Hematopoietic multipotent progenitor cell (in vitro differentiated cells): ENCODE data around the gene TMEM38A. TPM values are rescaled to one million over a fixed set of nuclear protein-coding genes. Genes with fewer than 3 reads are reported as not detected.
"Not testable (repeated sequence)": the region's sequence is repeated elsewhere in the genome, so short reads cannot be mapped to it uniquely, and the experiment has no call there.

Source experiments
- DNase-seq, 3 donors: peaks; one replicate each; pipeline ENCODE4 v3.0.0-alpha.2; 2011 to 2015; ENCODE audit warnings: low read depth in 2 of 3, low spot score in 2 of 3
- total RNA-seq: library from RNA; depleted of rRNA; stranded (reverse); fragments of >200 nt; gene quantifications from one replicate; pipeline ENCODE4 v1.2.3, GENCODE V29; 2012

TMEM38A gene
- total RNA-seq, 1 donor: 0.54 TPM

DNA sequence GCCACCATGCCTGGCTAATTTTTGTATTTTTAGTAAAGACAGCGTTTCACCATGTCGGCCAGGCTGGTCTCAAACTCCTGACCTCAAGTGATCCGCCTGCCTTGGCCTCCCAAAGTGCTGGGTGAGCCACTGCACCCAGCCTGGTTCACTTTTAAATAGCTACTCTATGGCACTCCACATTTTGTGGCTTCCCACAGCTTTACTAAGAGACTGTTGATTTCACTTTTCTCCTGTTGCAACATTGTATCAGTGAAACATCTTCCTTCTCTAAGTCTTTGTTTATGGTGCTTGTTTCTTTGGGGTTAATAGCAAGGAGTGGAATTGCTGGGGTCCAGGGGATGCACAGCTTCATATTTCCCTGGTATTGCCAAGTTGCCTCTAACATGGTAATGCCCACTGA lies 12.3 kb downstream of the TMEM38A start:
- DNase-seq: no peak

DNA sequence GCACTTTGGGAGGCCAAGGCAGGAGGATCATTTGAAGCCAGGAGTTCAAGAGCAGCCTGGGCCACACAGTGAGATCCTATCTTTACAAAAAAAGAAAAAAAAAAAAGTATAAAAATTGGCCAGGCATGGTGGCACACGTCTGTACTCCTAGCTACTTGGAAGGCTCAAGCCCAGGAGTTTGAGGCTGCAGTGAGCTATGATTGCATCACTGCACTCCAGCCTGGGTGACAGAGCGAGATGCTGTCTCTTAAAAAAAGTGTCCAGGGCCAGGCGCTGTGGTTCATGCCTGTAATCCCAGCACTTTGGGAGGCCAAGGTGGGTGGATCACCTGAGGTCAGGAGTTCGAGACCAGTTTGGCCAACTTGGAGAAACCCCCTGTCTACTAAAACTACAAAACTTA lies 12.9 kb downstream of the TMEM38A start:
- not testable (repeated sequence) for DNase-seq

DNA sequence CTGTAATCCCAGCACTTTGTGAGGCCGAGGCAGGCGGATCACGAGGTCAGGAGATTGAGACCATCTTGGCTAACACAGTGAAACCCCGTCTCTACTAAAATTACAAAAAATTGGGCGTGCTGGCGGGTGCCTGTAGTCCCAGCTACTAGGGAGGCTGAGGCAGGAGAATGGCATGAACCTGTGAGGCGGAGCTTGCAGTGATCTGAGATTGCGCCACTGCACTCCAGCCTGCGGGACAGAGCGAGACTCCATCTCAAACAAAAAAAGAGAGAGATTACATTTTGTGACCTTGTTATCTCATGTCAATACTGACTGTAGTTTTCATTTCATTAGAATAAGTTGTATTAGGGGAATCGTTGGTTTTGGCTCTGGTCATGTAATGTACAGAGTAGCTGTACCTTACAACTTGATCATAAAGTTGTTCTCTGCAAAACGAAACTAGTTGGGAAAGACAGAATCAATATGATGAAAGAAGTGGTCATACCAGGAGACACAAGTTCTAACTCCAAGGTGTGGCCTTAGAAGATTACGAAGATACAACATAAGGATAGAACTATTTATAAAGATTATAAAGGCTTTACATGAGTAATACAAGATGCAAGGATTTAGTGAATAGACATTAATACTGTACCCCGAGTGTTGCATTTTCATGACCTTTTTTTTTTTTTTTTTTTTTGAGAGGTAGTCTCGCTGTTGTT lies 15.3 kb downstream of the TMEM38A start:
- no peak for DNase-seq

DNA sequence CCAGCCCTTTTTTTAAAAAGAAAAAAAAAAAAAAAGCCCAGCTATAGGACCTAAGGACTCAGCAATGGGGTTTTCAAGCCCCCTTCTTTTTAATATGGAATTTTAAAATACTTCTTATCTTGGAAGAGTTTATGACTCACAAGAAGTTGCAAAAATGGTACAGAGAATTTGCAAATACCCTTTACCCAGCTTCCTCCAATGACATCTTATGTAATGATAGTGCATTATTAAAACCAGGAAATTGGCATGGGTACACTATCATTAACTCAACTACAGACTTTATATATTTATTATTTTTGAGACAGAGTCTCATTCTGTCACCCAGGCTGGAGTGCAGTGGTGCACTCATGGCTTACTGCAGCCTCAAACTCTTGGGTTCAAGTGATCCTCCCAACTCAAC lies 16.1 kb downstream of the TMEM38A start:
- DNase-seq: no peak

DNA sequence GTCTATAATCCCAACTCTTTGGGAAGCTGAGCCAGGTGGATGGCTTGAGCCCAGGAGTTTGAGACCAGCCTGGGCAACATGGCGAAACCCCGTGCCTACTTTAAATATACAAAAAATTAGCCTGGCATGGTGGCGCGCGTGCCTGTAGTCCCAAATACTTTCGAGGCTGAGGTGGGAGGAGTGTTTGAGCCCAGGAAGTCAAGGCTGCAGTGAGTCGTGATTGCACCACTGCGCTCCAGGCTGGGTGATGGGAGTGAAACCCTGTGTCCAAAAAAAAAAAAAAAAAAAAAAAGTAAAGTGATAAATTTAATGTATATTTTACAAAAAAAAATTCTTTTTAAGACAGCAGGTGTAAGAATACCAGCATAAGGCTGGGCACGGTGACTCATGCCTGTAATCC lies 17.6 kb downstream of the TMEM38A start:
- no peak for DNase-seq

DNA sequence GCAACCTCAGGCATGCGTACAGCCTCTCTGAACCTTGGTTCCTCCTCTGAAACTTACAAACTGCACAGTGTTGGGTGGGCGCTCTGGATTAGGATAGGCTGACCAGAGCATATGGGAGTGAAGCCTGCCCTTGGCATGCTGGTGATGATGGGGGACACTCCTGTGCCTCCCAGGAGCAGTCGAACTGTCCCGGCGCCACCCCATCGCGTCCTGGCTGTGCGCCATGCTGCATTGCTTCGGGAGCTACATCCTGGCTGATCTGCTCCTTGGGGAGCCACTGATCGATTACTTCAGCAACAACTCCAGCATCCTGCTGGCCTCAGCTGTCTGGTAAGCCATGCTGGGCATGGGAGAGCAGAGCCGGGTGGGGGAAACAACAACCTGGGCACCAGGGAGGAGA lies 18.9 kb downstream of the TMEM38A start:
- no peak for DNase-seq

DNA sequence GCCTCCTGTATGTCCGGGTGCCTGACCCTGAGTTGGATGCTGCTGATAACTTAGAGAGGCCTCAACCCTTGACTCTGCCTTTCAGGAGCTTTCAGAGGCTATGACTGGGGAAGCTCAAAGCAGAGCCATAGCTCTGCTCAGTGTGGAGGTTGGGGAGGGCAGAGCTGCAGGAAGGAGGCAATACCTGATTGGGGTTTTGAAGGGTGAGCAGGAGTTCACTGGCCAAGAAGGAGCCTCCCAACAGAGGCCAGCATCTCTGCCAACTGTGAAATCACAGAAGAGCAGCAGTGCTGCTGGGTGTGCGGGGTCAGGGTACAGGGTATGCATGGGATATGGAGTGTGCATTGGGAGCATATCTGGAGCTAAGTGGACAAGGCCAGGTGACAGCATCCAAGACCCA lies 21.6 kb downstream of the TMEM38A start:
- no peak for DNase-seq

DNA sequence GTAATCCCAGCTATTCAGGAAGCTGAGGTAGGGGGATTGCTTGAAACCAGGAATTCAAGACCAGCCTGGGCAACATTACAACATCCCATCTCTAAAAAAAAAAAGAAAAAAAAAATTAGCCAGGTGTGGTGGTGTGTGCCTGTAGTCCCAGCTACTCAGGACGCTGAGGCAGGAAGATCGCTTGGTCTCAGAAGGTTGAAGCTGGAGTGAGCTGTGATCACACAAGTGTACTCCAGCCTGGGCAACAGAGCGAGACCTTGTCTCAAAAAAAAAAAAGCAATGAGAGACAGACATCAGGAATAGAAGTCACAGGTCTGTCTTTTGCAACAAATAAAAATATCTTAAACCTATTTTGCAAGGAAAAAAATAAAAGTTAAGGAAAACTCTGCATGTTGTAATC lies 23.3 kb downstream of the TMEM38A start:
- DNase-seq: no peak

DNA sequence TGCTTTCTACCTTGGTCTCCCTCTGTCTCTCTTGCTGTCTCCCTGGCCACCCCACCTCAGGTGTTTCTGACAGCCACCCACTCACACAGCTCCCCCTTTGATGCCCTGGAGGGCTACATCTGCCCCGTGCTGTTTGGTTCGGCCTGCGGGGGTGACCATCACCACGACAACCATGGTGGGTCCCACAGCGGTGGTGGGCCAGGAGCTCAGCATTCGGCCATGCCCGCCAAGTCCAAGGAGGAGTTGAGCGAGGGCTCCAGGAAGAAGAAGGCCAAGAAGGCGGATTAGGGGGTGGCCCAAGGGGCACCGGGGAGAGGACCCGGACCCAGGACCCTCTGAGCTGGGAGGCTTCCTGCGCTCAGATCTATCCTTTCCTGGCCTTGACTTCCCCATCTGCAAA lies 27.1 kb downstream of the TMEM38A start:
- no peak for DNase-seq

DNA sequence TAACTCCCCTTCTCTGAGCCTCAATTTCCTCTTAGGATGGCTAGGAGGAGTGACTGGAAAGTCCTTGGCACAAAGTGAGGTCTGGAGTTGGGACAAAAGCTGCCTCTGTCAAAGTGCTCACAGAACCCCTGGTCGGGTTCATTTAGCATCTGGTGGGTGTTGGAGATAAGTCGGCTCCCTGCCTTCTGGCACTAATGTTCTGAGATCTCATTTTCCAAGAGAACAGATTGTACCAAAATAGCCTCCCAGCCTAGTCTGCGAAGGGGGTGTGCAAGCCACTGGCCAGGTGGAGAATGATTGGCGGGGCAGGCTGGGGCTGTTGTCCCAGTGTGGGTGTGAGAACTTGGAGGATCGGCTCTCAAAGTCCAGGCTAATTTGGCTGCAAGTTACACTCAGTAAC lies 38.0 kb downstream of the TMEM38A start:
- DNase-seq: no peak

DNA sequence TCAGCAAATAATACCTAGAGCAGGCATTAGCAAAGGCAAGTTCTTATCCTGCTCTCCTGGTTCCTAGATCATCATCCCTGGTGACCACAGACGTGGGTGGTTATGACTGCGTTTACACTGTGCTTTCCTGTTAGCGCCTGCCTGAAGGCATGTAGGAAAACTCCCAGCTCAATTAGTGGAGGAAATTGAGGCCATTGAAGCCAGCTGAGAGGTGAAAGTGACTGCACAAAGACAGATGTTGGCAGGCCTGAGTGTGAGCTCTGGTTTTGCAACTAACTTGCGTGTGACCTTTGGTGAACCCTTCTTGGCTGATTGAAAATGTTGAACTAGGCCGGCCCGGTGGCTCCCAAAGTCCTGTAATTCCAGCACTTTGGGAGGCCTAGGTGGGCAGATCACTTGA lies 41.2 kb downstream of the TMEM38A start:
- DNase-seq: no peak

DNA sequence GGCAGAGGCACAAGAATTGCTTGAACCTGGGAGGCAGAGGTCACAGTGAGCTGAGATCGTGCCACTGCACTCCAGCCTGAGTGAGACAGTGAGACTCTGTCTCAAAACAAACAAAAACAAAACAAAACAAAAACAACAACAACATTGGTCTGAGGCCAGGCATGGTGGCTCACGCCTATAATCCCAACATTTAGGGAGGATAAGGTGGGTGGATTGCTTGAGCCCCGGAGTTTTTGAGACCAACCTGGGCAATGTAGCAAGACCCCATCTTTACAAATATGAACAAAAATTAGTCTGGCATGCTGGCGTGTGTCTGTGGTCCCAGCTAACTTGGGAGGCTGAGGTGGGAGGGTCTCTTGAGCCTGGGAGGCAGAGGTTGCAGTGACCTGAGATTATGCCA lies 42.7 kb downstream of the TMEM38A start:
- no peak for DNase-seq

DNA sequence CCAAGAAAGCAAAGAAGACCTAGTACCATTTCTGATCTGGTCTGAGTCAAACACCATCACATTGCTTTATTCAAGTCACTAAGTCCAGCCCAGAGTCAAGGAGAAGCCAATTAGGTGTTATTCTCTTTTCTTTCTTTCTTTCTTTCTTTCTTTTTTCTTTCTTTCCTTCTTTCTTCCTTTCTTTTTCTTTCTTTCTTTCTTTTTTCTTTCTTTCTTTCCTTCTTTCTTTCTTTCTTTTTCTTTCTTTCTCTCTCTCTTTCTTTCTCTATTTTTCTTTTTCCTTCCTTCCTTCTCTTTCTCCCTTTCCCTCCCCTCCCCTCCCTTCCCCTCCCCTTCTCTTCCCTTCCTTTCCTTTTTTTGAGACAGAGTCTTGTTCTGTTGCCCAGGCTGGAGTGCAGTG lies 49.9 kb downstream of the TMEM38A start:
- DNase-seq: not testable (repeated sequence)

DNA sequence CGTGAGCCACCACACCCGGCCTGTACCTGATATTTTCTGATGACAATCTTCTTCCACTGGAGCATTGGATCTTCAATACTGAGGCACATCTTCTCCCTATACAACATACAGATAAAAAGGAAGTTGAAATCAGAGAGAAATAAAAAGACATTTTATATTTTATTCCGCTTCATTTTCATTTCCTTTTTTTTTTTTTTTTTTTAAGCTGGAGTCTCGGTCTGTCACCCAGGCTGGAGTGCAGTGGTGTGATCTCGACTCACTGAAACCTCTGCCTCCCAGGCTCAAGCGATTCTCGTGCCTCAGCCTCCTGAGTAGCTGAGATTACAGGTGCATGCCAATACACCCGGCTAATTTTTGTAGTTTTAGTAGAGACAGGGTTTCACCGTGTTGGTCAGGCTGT lies 51.4 kb downstream of the TMEM38A start:
- not testable (repeated sequence) for DNase-seq

DNA sequence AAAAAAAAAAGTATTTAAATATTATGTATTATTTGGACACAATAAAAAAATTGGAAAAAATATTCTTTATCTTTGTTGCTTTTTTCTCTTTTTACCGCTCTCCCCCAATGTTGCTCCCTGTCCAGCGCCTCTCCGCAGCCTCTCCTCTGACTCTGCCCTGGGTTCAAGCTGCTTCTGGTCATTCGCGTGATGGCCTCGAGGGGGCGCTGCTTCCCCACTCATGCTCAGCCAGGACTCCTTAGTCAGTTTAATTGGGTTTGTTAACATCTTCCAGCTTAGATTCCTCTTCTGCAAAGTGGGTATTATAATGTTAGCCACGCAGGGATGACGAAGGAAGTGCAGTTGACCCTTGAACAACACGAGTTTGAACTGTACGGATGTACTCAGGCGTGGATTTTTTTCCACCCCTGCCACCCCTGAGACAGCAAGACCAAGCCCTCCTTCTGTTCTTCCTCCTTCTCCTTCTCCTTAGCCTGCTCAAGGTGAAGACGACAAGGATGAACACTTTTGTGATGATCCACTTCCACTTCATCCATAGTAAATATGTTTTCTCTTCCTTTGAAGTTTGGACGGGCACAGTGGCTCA lies 53.9 kb downstream of the TMEM38A start:
- DNase-seq: peak; percentile 11 to 69 (median 43)

DNA sequence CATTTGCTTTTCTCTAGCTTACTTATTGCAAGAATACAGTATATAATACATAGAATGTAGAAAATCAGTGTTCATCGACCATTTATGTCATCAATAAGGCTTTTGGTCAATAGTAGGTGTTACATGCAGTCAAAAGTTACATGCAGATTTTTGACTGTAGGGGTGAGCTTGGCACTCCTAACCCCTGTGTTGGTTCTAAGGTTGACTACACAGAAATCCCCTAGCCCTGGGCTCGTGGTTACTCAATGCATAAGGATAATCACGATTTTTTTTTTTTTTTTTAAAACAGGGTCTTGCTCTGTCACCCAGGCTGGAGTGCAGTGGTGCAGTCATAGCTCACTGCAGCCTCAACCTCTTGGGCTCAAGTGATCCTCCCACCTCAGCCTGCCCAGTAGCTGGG lies 54.7 kb downstream of the TMEM38A start:
- no peak for DNase-seq

DNA sequence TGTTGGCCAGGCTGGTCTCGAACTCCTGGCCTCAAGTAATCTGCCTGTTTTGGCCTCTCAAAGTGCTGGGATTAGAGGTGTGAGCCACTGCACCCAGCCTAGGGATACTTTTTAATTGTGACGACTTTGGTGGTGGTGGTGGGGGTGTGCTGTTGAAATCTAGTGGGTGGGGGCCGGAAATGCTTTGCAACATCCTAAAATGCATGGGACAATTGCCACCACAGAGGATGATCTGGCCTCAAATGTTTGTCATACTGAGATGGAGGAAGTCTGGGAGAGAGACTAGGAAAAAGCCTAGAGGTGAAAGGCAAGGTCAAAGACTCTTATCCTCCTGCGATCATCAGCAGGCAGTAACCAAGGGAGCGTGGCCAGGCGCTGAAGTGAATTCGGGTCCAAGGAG lies 60.1 kb downstream of the TMEM38A start:
- no peak for DNase-seq

DNA sequence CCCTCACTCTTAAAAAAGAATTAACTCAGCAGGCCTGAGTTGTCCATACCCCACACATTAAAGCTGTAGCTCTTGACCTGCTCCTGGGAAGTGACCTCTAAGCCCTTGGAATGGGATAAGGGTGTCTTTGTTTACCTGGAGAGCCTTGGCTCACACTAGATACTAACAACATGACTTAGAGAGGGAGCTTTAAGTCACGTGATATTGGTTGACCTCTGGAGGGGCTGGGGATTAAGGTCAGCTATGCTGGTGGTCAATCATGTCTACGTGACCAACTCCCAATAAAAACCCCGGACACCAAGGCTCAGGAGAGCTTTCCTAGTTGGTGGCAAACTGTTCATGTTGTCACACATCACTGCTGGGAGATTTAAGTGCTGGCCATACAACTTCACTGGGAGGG lies 61.7 kb downstream of the TMEM38A start:
- DNase-seq: no peak

DNA sequence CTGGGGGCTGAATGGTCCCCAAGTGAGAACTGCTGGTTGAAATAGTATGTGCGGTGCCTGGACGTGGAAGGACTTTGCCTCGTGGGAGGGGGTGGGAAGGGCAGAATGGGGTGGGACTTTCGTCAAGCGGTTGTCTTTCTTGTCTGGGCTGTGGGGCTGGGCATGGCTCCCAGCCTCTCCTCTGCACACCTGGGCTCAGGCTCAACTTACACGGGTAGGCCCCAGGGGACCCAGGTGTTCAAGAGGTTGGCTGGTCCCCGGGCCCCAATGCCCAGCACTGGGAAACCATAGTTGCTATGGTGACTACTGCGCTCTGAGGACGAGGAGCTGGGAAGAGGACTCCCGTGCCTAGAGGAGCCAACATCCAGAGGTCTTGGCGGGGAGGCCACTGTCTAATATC lies 66.0 kb downstream of the TMEM38A start:
- no peak for DNase-seq

DNA sequence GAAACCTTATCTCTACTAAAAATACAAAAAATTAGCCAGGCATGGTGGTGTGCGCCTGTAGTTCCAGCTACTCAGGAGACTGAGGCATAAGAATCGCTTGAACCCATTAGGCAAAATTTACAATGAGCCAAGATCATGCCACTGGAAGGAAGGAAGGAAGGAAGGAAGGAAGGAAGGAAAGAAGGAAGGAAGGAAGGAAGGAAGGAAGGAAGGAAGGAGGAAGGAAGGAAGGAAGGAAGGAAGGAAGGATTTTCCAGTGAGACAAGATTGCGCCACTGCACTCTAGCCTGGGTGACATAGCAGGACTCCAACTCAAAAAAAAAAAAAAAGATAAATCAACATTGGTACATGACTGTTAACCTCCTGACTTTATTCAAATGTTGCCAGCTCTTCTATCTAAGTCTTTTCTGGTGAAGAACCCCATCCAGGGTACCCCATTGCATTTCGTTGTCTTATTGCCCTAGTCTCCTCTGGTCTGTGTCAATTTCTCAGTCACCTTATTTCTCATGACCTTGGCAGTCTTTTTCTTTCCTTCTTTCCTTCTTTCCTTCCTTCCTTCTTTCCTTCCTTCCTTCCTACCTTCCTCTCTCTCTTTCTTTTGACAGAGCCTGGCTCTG lies 74.8 kb downstream of the TMEM38A start:
- not testable (repeated sequence) for DNase-seq

DNA sequence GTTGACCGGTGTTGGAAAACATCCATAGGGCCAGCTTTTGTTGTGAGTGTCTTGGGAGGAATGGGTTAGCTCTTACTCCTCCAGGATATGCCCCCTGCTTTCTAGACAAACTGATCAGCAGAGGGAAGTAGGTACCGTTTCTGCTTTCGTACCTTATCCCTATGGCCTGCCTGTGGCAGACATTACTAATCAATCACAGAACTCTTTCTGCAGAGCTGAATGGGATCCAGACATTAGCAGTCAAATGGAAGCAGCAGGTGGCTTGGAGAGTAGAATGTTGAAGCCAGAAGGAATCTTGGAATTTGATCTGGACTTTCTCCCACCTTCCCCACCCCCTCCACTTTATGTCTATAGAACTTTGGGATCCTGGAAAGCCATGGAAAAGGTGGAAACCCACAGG lies 75.8 kb downstream of the TMEM38A start:
- no peak for DNase-seq

DNA sequence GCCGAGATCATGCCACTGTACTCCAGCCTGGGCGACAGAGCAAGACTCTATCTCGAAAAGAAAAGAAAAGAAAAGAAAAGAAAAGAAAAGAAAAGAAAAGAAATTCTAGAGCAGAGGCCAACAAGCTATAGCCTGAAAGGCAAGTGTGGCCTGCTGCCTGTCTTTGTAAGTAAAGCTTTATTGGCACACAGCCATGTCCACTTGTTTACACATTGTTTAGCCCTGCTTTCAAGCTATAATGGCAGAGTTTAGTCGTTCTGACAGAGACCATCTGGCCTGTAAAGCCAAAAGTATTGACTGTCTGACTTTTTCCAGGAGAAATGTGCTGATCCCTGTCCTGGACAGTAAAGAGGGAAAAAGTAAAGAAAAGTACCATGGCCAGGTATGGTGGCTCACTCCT lies 77.0 kb downstream of the TMEM38A start:
- DNase-seq: no peak
